Stimulated activated CD8-positive, alpha-beta memory T cell treated with anti-CD3 and anti-CD28 coated beads, Interleukin-2, amount 100 ng/mL, for 48 hours (primary cell): Measurements from ENCODE around the gene ZBTB16.

Source experiments
- DNase-seq, 2 donors: peaks; one replicate each; pipeline ENCODE4 v3.0.0-alpha.2; 2020; ENCODE audit warnings: low read depth in 2 of 2

ZBTB16 gene

GRCh38 chr11:114262681-114263512, 203.4 kb downstream of the ZBTB16 start:
- DNase-seq: no peak

GRCh38 chr11:114263513-114264170, 204.1 kb downstream of the ZBTB16 start:
- DNase-seq: no peak

GRCh38 chr11:114264381-114264780, 204.9 kb downstream of the ZBTB16 start:
- DNase-seq: no peak

GRCh38 chr11:114265122-114265878, 205.8 kb downstream of the ZBTB16 start:
- no peak for DNase-seq

- no peak for DNase-seq
Observed at GRCh38 chr11:114269498-114269897, 210.0 kb downstream of the ZBTB16 start.

- DNase-seq: no peak
Observed at GRCh38 chr11:114270531-114271270, 211.2 kb downstream of the ZBTB16 start.

- no peak for DNase-seq
Observed at GRCh38 chr11:114271316-114271715, 211.8 kb downstream of the ZBTB16 start.

GRCh38 chr11:114272311-114272710, 212.8 kb downstream of the ZBTB16 start:
- no peak for DNase-seq

- no peak for DNase-seq
Observed at GRCh38 chr11:114273071-114273470, 213.6 kb downstream of the ZBTB16 start.

GRCh38 chr11:114273890-114274635, 214.6 kb downstream of the ZBTB16 start:
- DNase-seq: no peak

- no peak for DNase-seq
Observed at GRCh38 chr11:114274637-114275036, 215.1 kb downstream of the ZBTB16 start.

- no peak for DNase-seq
Observed at GRCh38 chr11:114275280-114275679, 215.8 kb downstream of the ZBTB16 start.

- no peak for DNase-seq
Observed at GRCh38 chr11:114276077-114276476, 216.6 kb downstream of the ZBTB16 start.

GRCh38 chr11:114277637-114278341, 218.3 kb downstream of the ZBTB16 start:
- no peak for DNase-seq

GRCh38 chr11:114278342-114279065, 219.0 kb downstream of the ZBTB16 start:
- DNase-seq: no peak

- DNase-seq: no peak
Observed at GRCh38 chr11:114279792-114280546, 220.5 kb downstream of the ZBTB16 start.

- DNase-seq: no peak
Observed at GRCh38 chr11:114280696-114281095, 221.2 kb downstream of the ZBTB16 start.

- no peak for DNase-seq
Observed at GRCh38 chr11:114281388-114281956, 222.0 kb downstream of the ZBTB16 start.

- no peak for DNase-seq
Observed at GRCh38 chr11:114282488-114282887, 223.0 kb downstream of the ZBTB16 start.
